Vagina (tissue), 2 donors: Measurements from ENCODE around the gene GANAB.

Experiments
- CTCF ChIP-seq, 3 experiments: fragments of 450-650 bp in 2 of 3; fragments of 200-600 bp in 1 of 3; sonication (generic) in 1 of 3; IDR thresholded peaks; one replicate each; pipeline ENCODE4 v1.5.1; 2017 to 2019; ENCODE audit warnings: antibody characterized with exemption in 3 of 3, mild to moderate bottlenecking in 2 of 3, moderate library complexity in 2 of 3
- POLR2AphosphoS5 ChIP-seq, 2 donors: sonication (generic); formaldehyde crosslinking; IDR thresholded peaks; one replicate each; pipeline ENCODE4 v1.9.0; 2017; ENCODE audit warnings: antibody characterized with exemption in 2 of 2, mild to moderate bottlenecking in 2 of 2, low read depth in 1 of 2; ENCODE audit not compliant: insufficient read depth in 1 of 2

GRCh38 chr11:62607714-62608113 lies 38.7 kb downstream of the GANAB start:
- no peak for TF ChIP-seq CTCF (IDR thresholded peaks at IDR 0.05)
- TF ChIP-seq POLR2AphosphoS5 (IDR thresholded peaks at IDR 0.05; ENCODE audit: insufficient read depth in 1 of 2, low read depth in 1 of 2), result no peak
